Activated B cell treated with CpG ODN at 0.5 μM for 24 hours (primary cell): ENCODE data around the gene SNTA1. TPM values are rescaled to one million over a fixed set of nuclear protein-coding genes. Genes with fewer than 3 reads are reported as not detected.
"Not testable (repeated sequence)": the region's sequence is repeated elsewhere in the genome, so short reads cannot be mapped to it uniquely, and the experiment has no call there.

ENCODE experiments used
- ATAC-seq: fragments of 200-7000 bp; cut with Tn5 transposase; one replicate; pipeline ENCODE4 v1.10.0; 2021; ENCODE audit warnings: low read depth, mild to moderate bottlenecking, moderate library complexity
- CTCF ChIA-PET: fragments of 350-600 bp; sonication (Branson Sonifier 250); formaldehyde crosslinking; loops from one replicate; lab custom pipeline; 2021; ENCODE audit warnings: antibody characterized with exemption; lab: Charles Lee
- POLR2A ChIA-PET: fragments of 350-600 bp; sonication (Branson Sonifier 250); formaldehyde crosslinking; loops from one replicate; lab custom pipeline; 2021; ENCODE audit warnings: antibody characterized with exemption; lab: Charles Lee
- DNase-seq: peaks from one replicate; pipeline ENCODE4 v3.0.0; 2022
- H3K27ac Mint-ChIP-seq: one replicate; pipeline ENCODE4 v1.8.0; 2020; ENCODE audit warnings: mixed read lengths
- H3K27me3 Mint-ChIP-seq: one replicate; pipeline ENCODE4 v1.8.0; 2021; ENCODE audit warnings: mixed read lengths
- H3K36me3 Mint-ChIP-seq: one replicate; pipeline ENCODE4 v1.8.0; 2021; ENCODE audit warnings: low read depth, mixed read lengths
- H3K4me1 Mint-ChIP-seq: one replicate; pipeline ENCODE4 v1.8.0; 2021; ENCODE audit warnings: mixed read lengths
- H3K4me3 Mint-ChIP-seq: one replicate; pipeline ENCODE4 v1.8.0; 2020; ENCODE audit warnings: mild to moderate bottlenecking, mixed read lengths
- H3K9me3 Mint-ChIP-seq: one replicate; pipeline ENCODE4 v1.8.0; 2020; ENCODE audit warnings: mixed read lengths
- CTCF ChIP-seq: fragments of 200-600 bp; IDR thresholded peaks from one replicate; pipeline ENCODE4 v1.8.0; 2022; ENCODE audit warnings: antibody characterized with exemption, mild to moderate bottlenecking
- intact Hi-C: fragments of 100-400 bp; cut with micrococcal nuclease; formaldehyde crosslinking; loops from one replicate; pipeline ENCODE4 v1.15.1; 2024
- total RNA-seq: library from RNA; stranded (reverse); gene quantifications from 2 replicates; pipeline ENCODE4 v1.2.3, GENCODE V29; 2022

Gene SNTA1
- total RNA-seq, 1 donor from 2014 or later, result 2.0 TPM

GRCh38 chr20:33442136-33443005 is 1.2 kb downstream of the SNTA1 start:
- intact Hi-C loops, result loop anchor here (1.0 to 10.0 kb wide), 5 partner anchors 42 to 670 kb away; partner anchors contain the start of genes CDK5RAP1, EIF2S2 and RALY
- no peak for DNase-seq

GRCh38 chr20:33441142-33441955 is 2.2 kb downstream of the SNTA1 start:
- POLR2A ChIA-PET, result no interaction called here
- ATAC-seq (no peak), DNase-seq (no peak)
- TF ChIP-seq CTCF, result no peak
- Mint-ChIP-seq H3K27ac (no peak overlapping the region), H3K36me3 (peaks cover 3% of the 10 kb centered on the region), H3K9me3 (no peaks in the 10 kb centered on the region), H3K27me3 (no peaks in the 10 kb centered on the region), H3K4me1 (peaks cover 29% of the 10 kb centered on the region), H3K4me3 (peak overlapping the region; percentile 44)
- intact Hi-C loops, result loop anchor here (5.0 to 10.0 kb wide), 2 partner anchors 147 to 671 kb away; partner anchors contain the start of gene EIF2S2
- CTCF ChIA-PET, result no interaction called here

More at GRCh38 chr20:33442136-33443005, 1.2 kb downstream of the SNTA1 start:
- H3K27ac Mint-ChIP-seq, result no peak overlapping the region
- H3K9me3 Mint-ChIP-seq, result no peaks in the 10 kb centered on the region
- ATAC-seq, result no peak
- peaks cover 29% of the 10 kb centered on the region for H3K4me1 Mint-ChIP-seq
- POLR2A ChIA-PET, result interaction anchor here (1.0 to 3.0 kb wide), 3 partner anchors 42 to 670 kb away, joined by 3 to 37 read pairs (median 7); partner anchors contain the start of genes CDK5RAP1 and EIF2S2
- TF ChIP-seq CTCF, result no peak
- CTCF ChIA-PET, result no interaction called here
- peaks cover 3% of the 10 kb centered on the region for H3K36me3 Mint-ChIP-seq
- H3K27me3 Mint-ChIP-seq, result no peaks in the 10 kb centered on the region
- H3K4me3 Mint-ChIP-seq, result peak overlapping the region; percentile 79

GRCh38 chr20:33440562-33440961 is 3.0 kb downstream of the SNTA1 start:
- H3K9me3 Mint-ChIP-seq, H3K36me3 Mint-ChIP-seq, DNase-seq, H3K27ac Mint-ChIP-seq, ATAC-seq, H3K27me3 Mint-ChIP-seq, CTCF ChIA-PET, H3K4me3 Mint-ChIP-seq: not testable (repeated sequence)
- POLR2A ChIA-PET, result interaction anchor here (0.6 kb wide), 1 partner anchor 48 kb away, joined by 3 read pairs; no protein-coding TSS in a partner anchor
- peaks cover 24% of the 10 kb centered on the region for H3K4me1 Mint-ChIP-seq
- intact Hi-C loops, result loop anchor here (5.0 to 10.0 kb wide), 2 partner anchors 146 to 672 kb away; partner anchors contain the start of gene EIF2S2

GRCh38 chr20:33438481-33438880 is 5.1 kb downstream of the SNTA1 start:
- Mint-ChIP-seq H3K9me3 (no peaks in the 10 kb centered on the region), H3K27ac (no peak overlapping the region)

More at GRCh38 chr20:33438481-33438880, 5.1 kb downstream of the SNTA1 start:
- no peak for TF ChIP-seq CTCF
- H3K4me3 Mint-ChIP-seq, result no peak overlapping the region
- DNase-seq (no peak), ATAC-seq (no peak)
- no peaks in the 10 kb centered on the region for H3K36me3 Mint-ChIP-seq
- intact Hi-C loops, result no loop called here
- H3K27me3 Mint-ChIP-seq, result no peaks in the 10 kb centered on the region
- ChIA-PET CTCF (no interaction called here), POLR2A (no interaction called here)
- peaks cover 13% of the 10 kb centered on the region for H3K4me1 Mint-ChIP-seq
